Erythroblast (primary cell): ENCODE results near the gene ATP1A3.

Experiments used
- GATA1 ChIP-seq: IDR thresholded peaks from 2 replicates; pipeline ENCODE4 v1.6.1; 2011; ENCODE audit warnings: low read depth, mild to moderate bottlenecking, control low read depth, low read length, moderate library complexity
- POLR2A ChIP-seq: IDR thresholded peaks from 2 replicates; pipeline ENCODE4 v1.6.1; 2011; ENCODE audit warnings: mild to moderate bottlenecking, low read length

GRCh38 chr19:41920882-41921576 is 73.0 kb downstream of the ATP1A3 start:
- TF ChIP-seq POLR2A: no peak
- TF ChIP-seq GATA1: no peak
